ENCODE measurements around the gene SGMS1. TPM values are rescaled to one million over a fixed set of nuclear protein-coding genes. Genes with fewer than 3 reads are reported as not detected.

SGMS1 gene
- total and polyA plus RNA-seq, 2 donors (not counting 3 experiments of a cell fraction or from before 2014, with no cell fraction given) = 9.7 to 23.7 TPM

GRCh38 chr10:50373821-50374501, 249.8 kb downstream of the SGMS1 start:
- dilution Hi-C loops (cut with MboI; ENCODE audit: extremely low pct_ligation_motif_present, low sequenced_read_pairs) (no loop called here), intact Hi-C loops (cut with micrococcal nuclease) (no loop called here)
- FAIRE-seq = no peak
- BruUV-seq (replicated peaks) = no TSS peak
- no peak overlapping the region for H3K4me3 ChIP-seq (replicated peaks in 1 of 3; ENCODE audit: insufficient read depth in 1 of 3, low read depth in 1 of 3, low read length in 3 of 3)
- peaks cover 9% of the 10 kb centered on the region for H3K79me2 ChIP-seq (ENCODE audit: control insufficient read depth, insufficient read depth, low read length)
- H4K20me1 ChIP-seq (replicated peaks; ENCODE audit: control insufficient read depth, extremely low read depth, insufficient read depth, low read length) = no peaks in the 10 kb centered on the region
- no peaks in the 10 kb centered on the region for H3K36me3 ChIP-seq (ENCODE audit: control insufficient read depth in 2 of 2, extremely low read depth in 1 of 2, insufficient read depth in 2 of 2, low read length in 2 of 2)
- H3K9me1 ChIP-seq (replicated peaks; ENCODE audit: control insufficient read depth, extremely low read depth, insufficient read depth, low read length) = no peaks in the 10 kb centered on the region
- ChIA-PET POLR2A (no interaction called here), CTCF (interaction anchor here (1.6 kb wide), 1 partner anchor 252 kb away, joined by 3 read pairs; no protein-coding TSS in a partner anchor)
- no peak overlapping the region for H3K9ac ChIP-seq (replicated peaks; ENCODE audit: extremely low read depth, insufficient read depth, low read length)
- H3K27me3 ChIP-seq (ENCODE audit: control insufficient read depth in 2 of 2, insufficient read depth in 2 of 2, low read length in 2 of 2) = no peaks in the 10 kb centered on the region
- H3K9me3 ChIP-seq (replicated peaks; ENCODE audit: control insufficient read depth, insufficient read depth, low read length) = no peaks in the 10 kb centered on the region
- TF ChIP-seq JUN (IDR thresholded peaks at IDR 0.05; ENCODE audit: borderline replicate concordance, insufficient read depth, insufficient read length, low read depth) = no peak
- no peak for TF ChIP-seq MYC (IDR thresholded peaks at IDR 0.05; ENCODE audit: low read depth, low read length)
- no peak for TF ChIP-seq GATA2 (IDR thresholded peaks at IDR 0.05; ENCODE audit: insufficient read depth, insufficient read length, low read depth, low read length)
- TF ChIP-seq MAX (IDR thresholded peaks at IDR 0.05; ENCODE audit: insufficient read depth, insufficient read length) = no peak
- TF ChIP-seq FOS (IDR thresholded peaks at IDR 0.05; ENCODE audit: borderline replicate concordance, insufficient read depth, low read length) = no peak
- no peak for TF ChIP-seq POLR2AphosphoS5 (IDR thresholded peaks at IDR 0.05; ENCODE audit: insufficient read depth, low read depth, low read length)
- no peak for TF ChIP-seq POLR2A (IDR thresholded peaks at IDR 0.05; ENCODE audit: low read depth, low read length)
- no peak for TF ChIP-seq CTCF (IDR thresholded peaks at IDR 0.05; ENCODE audit: extremely low read depth in 1 of 2, insufficient read depth in 1 of 2, low read depth in 1 of 2, low read length in 2 of 2)
- no peak for TF ChIP-seq EZH2 (IDR thresholded peaks at IDR 0.05; ENCODE audit: borderline replicate concordance, low read depth, low read length, severe bottlenecking)
- no peak overlapping the region for H2AFZ ChIP-seq (ENCODE audit: low read depth, low read length)
- H3K27ac ChIP-seq (ENCODE audit: insufficient read depth, low read depth, low read length) = no peak overlapping the region
- no peak overlapping the region for H3K4me2 ChIP-seq (ENCODE audit: insufficient read depth, low read length)
- DNase-seq (ENCODE audit: low read depth, low spot score) = no peak
- no peaks in the 10 kb centered on the region for H3K4me1 ChIP-seq (ENCODE audit: control insufficient read depth, extremely low read depth, insufficient read depth, low read length)

All from endothelial cell of umbilical vein (primary cell).